HepG2 (cell line): Measurements from ENCODE around the gene TMEM219. TPM values are rescaled to one million over a fixed set of nuclear protein-coding genes. Genes with fewer than 3 reads are reported as not detected.

ENCODE experiments used
- GATAD2A ChIP-seq: IDR thresholded peaks from 2 replicates; pipeline ENCODE4 v1.6.1; 2016
- ISL2 ChIP-seq: sonication (generic); formaldehyde crosslinking; IDR thresholded peaks from 2 replicates; pipeline ENCODE4 v1.5.0; 2020; ENCODE audit warnings: missing genetic modification reagents
- NCOR1 ChIP-seq: fragments of 200-600 bp; sonication (generic); IDR thresholded peaks from 2 replicates; pipeline ENCODE4 v1.7.0; 2017; ENCODE audit warnings: antibody characterized with exemption, low read length, borderline replicate concordance
- SKI ChIP-seq: fragments of 450-650 bp; IDR thresholded peaks from one replicate; pipeline ENCODE4 v1.6.1; 2018; ENCODE audit warnings: mild to moderate bottlenecking; ENCODE audit not compliant: partially characterized antibody
- SOX13 ChIP-seq, 3 experiments: fragments of 450-650 bp in 1 of 3; sonication (generic) in 1 of 3; formaldehyde crosslinking in 1 of 3; IDR thresholded peaks in 2 of 3; conservative IDR thresholded peaks in 1 of 3; 2 replicates each; pipeline versions ENCODE4 v1.5.0 to v1.6.1; 2016 to 2020; ENCODE audit warnings: antibody characterized with exemption in 1 of 3, mild to moderate bottlenecking in 1 of 3, missing compliant biosample characterization in 1 of 3, missing genetic modification reagents in 1 of 3, moderate library complexity in 1 of 3
- ZBTB39 ChIP-seq: sonication (generic); formaldehyde crosslinking; IDR thresholded peaks from 2 replicates; pipeline ENCODE4 v1.5.0; 2020; ENCODE audit warnings: missing genetic modification reagents
- ZFP37 ChIP-seq: sonication (generic); formaldehyde crosslinking; IDR thresholded peaks from 2 replicates; pipeline ENCODE4 v1.4.0; 2020; ENCODE audit warnings: missing genetic modification reagents, borderline replicate concordance
- ZNF337 ChIP-seq: sonication (generic); formaldehyde crosslinking; IDR thresholded peaks from 2 replicates; pipeline ENCODE4 v1.5.1; 2020; ENCODE audit warnings: missing genetic modification reagents, low read depth, mild to moderate bottlenecking, borderline replicate concordance
- polyA plus RNA-seq, 8 experiments: library from polyadenylated mRNA; depleted of rRNA in 3 of 8; stranded (reverse) in 7 of 8; unstranded in 1 of 8; fragments of >200 nt; fragmentation: Illumina TruSeq in 4 of 8; extraction: Trizol in 4 of 8; gene quantifications; 2 replicates each; pipeline versions ENCODE4 v1.2.1 to v1.2.3, GENCODE V29; 2011 to 2016; ENCODE audit warnings: low read depth in 4 of 8, missing spikeins in 1 of 8, mixed read lengths in 1 of 8; ENCODE audit not compliant: insufficient read depth in 1 of 8
- total RNA-seq, 5 experiments: library from RNA; depleted of rRNA; stranded (reverse); fragments of >200 nt; fragmentation: Illumina TruSeq; extraction: Trizol; gene quantifications; 2 replicates each; pipeline ENCODE4 v1.2.3, GENCODE V29; 2016; ENCODE audit warnings: low read depth in 1 of 5
- TF ChIP-seq, protein P1 (sequence below): sonication (generic); formaldehyde crosslinking; IDR thresholded peaks from 2 replicates; pipeline ENCODE4 v1.4.0; 2020; ENCODE audit warnings: missing genetic modification reagents, borderline replicate concordance
- TF ChIP-seq, protein P2 (sequence below): sonication (generic); formaldehyde crosslinking; IDR thresholded peaks from 2 replicates; pipeline ENCODE4 v1.5.1; 2020; ENCODE audit warnings: missing genetic modification reagents, mild to moderate bottlenecking, borderline replicate concordance
- TF ChIP-seq, protein P3 (sequence below): sonication (generic); formaldehyde crosslinking; IDR thresholded peaks from 2 replicates; pipeline ENCODE4 v1.8.0; 2022; ENCODE audit warnings: missing genetic modification reagents, mild to moderate bottlenecking, borderline replicate concordance
- TF ChIP-seq, protein P4 (sequence below): sonication (generic); formaldehyde crosslinking; IDR thresholded peaks from 2 replicates; pipeline ENCODE4 v1.4.0; 2020; ENCODE audit warnings: mild to moderate bottlenecking, missing genetic modification reagents
- TF ChIP-seq, protein P5 (sequence below): sonication (generic); formaldehyde crosslinking; IDR thresholded peaks from 2 replicates; pipeline ENCODE4 v1.8.1; 2023; ENCODE audit warnings: missing genetic modification reagents, inconsistent platforms, borderline replicate concordance
- TF ChIP-seq, protein P6 (sequence below): conservative IDR thresholded peaks from 2 replicates; pipeline ENCODE4 v1.6.1; 2018; ENCODE audit warnings: missing genetic modification reagents

The TMEM219 gene
- total and polyA plus RNA-seq, 2 of the 13 experiments (the other 11 are each of a cell fraction or from before 2014, with no cell fraction given) = 105 to 115 TPM

GRCh38 chr16:29995911-29996765 is 34.3 kb downstream of the TMEM219 start, which contains the start of gene INO80E (continued):
- peak; percentile 63; the same call in 1 of the 2 replicates for TF ChIP-seq ZFP37
- TF ChIP-seq, protein P1, sequence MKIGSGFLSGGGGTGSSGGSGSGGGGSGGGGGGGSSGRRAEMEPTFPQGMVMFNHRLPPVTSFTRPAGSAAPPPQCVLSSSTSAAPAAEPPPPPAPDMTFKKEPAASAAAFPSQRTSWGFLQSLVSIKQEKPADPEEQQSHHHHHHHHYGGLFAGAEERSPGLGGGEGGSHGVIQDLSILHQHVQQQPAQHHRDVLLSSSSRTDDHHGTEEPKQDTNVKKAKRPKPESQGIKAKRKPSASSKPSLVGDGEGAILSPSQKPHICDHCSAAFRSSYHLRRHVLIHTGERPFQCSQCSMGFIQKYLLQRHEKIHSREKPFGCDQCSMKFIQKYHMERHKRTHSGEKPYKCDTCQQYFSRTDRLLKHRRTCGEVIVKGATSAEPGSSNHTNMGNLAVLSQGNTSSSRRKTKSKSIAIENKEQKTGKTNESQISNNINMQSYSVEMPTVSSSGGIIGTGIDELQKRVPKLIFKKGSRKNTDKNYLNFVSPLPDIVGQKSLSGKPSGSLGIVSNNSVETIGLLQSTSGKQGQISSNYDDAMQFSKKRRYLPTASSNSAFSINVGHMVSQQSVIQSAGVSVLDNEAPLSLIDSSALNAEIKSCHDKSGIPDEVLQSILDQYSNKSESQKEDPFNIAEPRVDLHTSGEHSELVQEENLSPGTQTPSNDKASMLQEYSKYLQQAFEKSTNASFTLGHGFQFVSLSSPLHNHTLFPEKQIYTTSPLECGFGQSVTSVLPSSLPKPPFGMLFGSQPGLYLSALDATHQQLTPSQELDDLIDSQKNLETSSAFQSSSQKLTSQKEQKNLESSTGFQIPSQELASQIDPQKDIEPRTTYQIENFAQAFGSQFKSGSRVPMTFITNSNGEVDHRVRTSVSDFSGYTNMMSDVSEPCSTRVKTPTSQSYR = peak; percentile 2; the same call in 1 of the 2 replicates
- TF ChIP-seq, protein P2, sequence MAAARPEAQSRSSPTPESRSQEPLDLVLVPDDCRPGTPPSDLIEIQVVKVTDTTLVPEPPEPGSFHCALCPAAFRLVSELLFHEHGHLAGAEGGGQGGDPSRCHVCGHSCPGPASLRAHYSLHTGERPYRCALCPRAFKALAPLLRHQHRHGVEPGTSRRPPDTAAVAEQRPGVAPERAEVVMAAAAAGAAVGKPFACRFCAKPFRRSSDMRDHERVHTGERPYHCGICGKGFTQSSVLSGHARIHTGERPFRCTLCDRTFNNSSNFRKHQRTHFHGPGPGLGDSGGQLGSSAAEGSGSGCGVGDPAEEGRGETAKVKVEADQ (CRISPR knock-in tag) = peak; percentile 80; the same call in 1 of the 2 replicates
- peak; percentile 79 for TF ChIP-seq GATAD2A (CRISPR knock-in tag)
- no peak for TF ChIP-seq SOX13 (IDR thresholded peaks at IDR 0.05)
- TF ChIP-seq SOX13 (CRISPR knock-in tag; conservative IDR thresholded peaks at IDR 0.05 in 1 of 2, IDR thresholded peaks at IDR 0.05 in 1 of 2) = peak in 1 of 2 experiments; percentile 39; a peak in 1 of 4 replicates
- TF ChIP-seq ISL2 (CRISPR knock-in tag) = peak; percentile 74
- peak; percentile 52 for TF ChIP-seq SKI
- TF ChIP-seq, protein P3, sequence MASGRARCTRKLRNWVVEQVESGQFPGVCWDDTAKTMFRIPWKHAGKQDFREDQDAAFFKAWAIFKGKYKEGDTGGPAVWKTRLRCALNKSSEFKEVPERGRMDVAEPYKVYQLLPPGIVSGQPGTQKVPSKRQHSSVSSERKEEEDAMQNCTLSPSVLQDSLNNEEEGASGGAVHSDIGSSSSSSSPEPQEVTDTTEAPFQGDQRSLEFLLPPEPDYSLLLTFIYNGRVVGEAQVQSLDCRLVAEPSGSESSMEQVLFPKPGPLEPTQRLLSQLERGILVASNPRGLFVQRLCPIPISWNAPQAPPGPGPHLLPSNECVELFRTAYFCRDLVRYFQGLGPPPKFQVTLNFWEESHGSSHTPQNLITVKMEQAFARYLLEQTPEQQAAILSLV (CRISPR knock-in tag) = peak; percentile 74; the same call in 1 of the 2 replicates
- TF ChIP-seq, protein P4, sequence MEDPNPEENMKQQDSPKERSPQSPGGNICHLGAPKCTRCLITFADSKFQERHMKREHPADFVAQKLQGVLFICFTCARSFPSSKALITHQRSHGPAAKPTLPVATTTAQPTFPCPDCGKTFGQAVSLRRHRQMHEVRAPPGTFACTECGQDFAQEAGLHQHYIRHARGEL = peak; percentile 93
- TF ChIP-seq ZNF337 (CRISPR knock-in tag) = peak; percentile 95
- TF ChIP-seq, protein P5, sequence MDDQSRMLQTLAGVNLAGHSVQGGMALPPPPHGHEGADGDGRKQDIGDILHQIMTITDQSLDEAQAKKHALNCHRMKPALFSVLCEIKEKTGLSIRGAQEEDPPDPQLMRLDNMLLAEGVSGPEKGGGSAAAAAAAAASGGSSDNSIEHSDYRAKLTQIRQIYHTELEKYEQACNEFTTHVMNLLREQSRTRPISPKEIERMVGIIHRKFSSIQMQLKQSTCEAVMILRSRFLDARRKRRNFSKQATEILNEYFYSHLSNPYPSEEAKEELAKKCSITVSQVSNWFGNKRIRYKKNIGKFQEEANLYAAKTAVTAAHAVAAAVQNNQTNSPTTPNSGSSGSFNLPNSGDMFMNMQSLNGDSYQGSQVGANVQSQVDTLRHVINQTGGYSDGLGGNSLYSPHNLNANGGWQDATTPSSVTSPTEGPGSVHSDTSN (CRISPR knock-in tag) = no peak
- TF ChIP-seq, protein P6, sequence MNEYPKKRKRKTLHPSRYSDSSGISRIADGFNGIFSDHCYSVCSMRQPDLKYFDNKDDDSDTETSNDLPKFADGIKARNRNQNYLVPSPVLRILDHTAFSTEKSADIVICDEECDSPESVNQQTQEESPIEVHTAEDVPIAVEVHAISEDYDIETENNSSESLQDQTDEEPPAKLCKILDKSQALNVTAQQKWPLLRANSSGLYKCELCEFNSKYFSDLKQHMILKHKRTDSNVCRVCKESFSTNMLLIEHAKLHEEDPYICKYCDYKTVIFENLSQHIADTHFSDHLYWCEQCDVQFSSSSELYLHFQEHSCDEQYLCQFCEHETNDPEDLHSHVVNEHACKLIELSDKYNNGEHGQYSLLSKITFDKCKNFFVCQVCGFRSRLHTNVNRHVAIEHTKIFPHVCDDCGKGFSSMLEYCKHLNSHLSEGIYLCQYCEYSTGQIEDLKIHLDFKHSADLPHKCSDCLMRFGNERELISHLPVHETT (CRISPR knock-in tag) = peak; percentile 90
- peak; percentile 88; the same call in 1 of the 2 replicates for TF ChIP-seq ZBTB39 (CRISPR knock-in tag)
- TF ChIP-seq NCOR1 = 0 out of 2 replicates have a peak, but pooled peaks have one; percentile 36
